Mesendoderm (in vitro differentiated cells): ENCODE measurements around the gene AKAP8.

Experiments used
- DNase-seq: peaks from one replicate; pipeline ENCODE4 v3.0.0; 2013
- H2AK5ac ChIP-seq: 2 replicates; pipeline ENCODE4 v1.6.1; 2013; ENCODE audit warnings: low read length, inconsistent platforms
- H2BK120ac ChIP-seq: 2 replicates; pipeline ENCODE4 v1.6.1; 2013; ENCODE audit warnings: low read depth, mild to moderate bottlenecking, low read length, moderate library complexity, mixed read lengths
- H2BK15ac ChIP-seq: replicated peaks from 2 replicates; pipeline ENCODE4 v1.6.1; 2013; ENCODE audit warnings: low read depth, mild to moderate bottlenecking, moderate library complexity
- H2BK5ac ChIP-seq: 2 replicates; pipeline ENCODE4 v1.6.1; 2013; ENCODE audit warnings: low read length, inconsistent platforms
- H3K18ac ChIP-seq: 2 replicates; pipeline ENCODE4 v1.6.1; 2013; ENCODE audit warnings: mild to moderate bottlenecking, low read length, mixed read lengths
- H3K23ac ChIP-seq: one replicate; pipeline ENCODE4 v1.6.1; 2013; ENCODE audit warnings: low read length
- H3K27ac ChIP-seq: 2 replicates; pipeline ENCODE4 v1.5.1; 2013; ENCODE audit warnings: low read depth, mild to moderate bottlenecking, inconsistent platforms, low read length, moderate library complexity
- H3K27me3 ChIP-seq: 2 replicates; pipeline ENCODE4 v1.6.1; 2013; ENCODE audit warnings: low read length, control low read depth, mild to moderate bottlenecking, inconsistent platforms; ENCODE audit not compliant: insufficient read depth, poor library complexity
- H3K36me3 ChIP-seq: 2 replicates; pipeline ENCODE4 v1.6.1; 2013; ENCODE audit warnings: low read length, inconsistent platforms; ENCODE audit not compliant: control insufficient read depth, insufficient read depth
- H3K4ac ChIP-seq: one replicate; pipeline ENCODE4 v1.6.1; 2013; ENCODE audit warnings: low read depth, mild to moderate bottlenecking, low read length, moderate library complexity
- H3K4me1 ChIP-seq: 2 replicates; pipeline ENCODE4 v1.6.1; 2013; ENCODE audit warnings: low read depth, low read length, inconsistent platforms; ENCODE audit not compliant: control insufficient read depth
- H3K4me2 ChIP-seq: 2 replicates; pipeline ENCODE4 v1.6.1; 2013; ENCODE audit warnings: low read length
- H3K4me3 ChIP-seq: 2 replicates; pipeline ENCODE4 v1.5.1; 2013; ENCODE audit warnings: mild to moderate bottlenecking, low read length
- H3K56ac ChIP-seq: one replicate; pipeline ENCODE4 v1.6.1; 2013; ENCODE audit warnings: low read length
- H3K79me1 ChIP-seq: 2 replicates; pipeline ENCODE4 v1.6.1; 2013; ENCODE audit warnings: low read length, inconsistent platforms
- H3K79me2 ChIP-seq: 2 replicates; pipeline ENCODE4 v1.6.1; 2013; ENCODE audit warnings: mild to moderate bottlenecking, low read length; ENCODE audit not compliant: control insufficient read depth, insufficient read depth
- H3K9ac ChIP-seq: 2 replicates; pipeline ENCODE4 v1.6.1; 2013; ENCODE audit warnings: low read length, inconsistent platforms
- H4K5ac ChIP-seq: one replicate; pipeline ENCODE4 v1.6.1; 2013; ENCODE audit warnings: low read length
- H4K8ac ChIP-seq: one replicate; pipeline ENCODE4 v1.6.1; 2013; ENCODE audit warnings: low read depth, mild to moderate bottlenecking, control low read depth, low read length, moderate library complexity
- WGBS: extraction: QIAGEN DNeasy Blood & Tissue Kit; methylation state at CpG from one replicate; pipeline ENCODE4 v1.1.7; 2013; ENCODE audit warnings: low lambda C conversion rate, missing lambda C conversion rate; ENCODE audit not compliant: insufficient coverage; ENCODE audit errors: extremely low coverage; 5-methylcytosine and 5-hydroxymethylcytosine counted together

Gene AKAP8

DNA sequence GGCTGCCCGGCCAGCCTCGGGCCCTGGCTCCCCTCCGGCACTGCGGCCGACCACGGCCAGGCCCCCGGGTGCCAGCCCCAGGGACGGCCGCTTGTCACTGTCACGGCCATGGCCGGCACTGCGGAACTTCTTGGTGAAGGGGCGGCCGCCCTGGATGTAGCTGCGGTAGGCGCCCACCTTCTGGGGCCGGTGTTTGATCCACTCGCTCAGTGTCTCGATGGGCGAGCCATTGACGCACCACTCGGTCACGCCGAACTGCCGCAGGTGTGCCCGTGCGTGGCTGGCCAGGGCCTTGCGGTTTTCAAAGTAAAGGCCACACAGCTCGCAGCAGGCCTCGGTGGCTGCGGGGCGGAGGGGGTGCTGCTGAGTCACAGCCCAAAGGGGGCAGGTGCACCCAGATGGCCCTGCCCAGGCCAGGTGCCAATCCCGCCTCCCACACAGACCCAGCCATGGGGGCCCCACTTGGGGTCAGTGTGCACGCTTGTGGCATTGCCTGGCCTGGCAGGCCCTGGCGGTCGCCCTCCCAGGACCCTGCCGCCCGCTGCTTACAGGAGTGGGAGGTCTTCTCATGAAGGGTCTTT is 45.2 kb upstream of the AKAP8 start:
- DNase-seq = no peak
- H3K4me3 ChIP-seq = no peak overlapping the region
- no peak overlapping the region for H3K4me2 ChIP-seq
- no CpG with 5 or more reads among the region's 38 CpGs for WGBS
- no peak overlapping the region for H2AK5ac ChIP-seq
- no peak overlapping the region for H4K8ac ChIP-seq
- peaks cover 3% of the 10 kb centered on the region for H3K79me2 ChIP-seq
- H3K9ac ChIP-seq = no peak overlapping the region
- H3K27me3 ChIP-seq = no peaks in the 10 kb centered on the region
- no peak overlapping the region for H3K56ac ChIP-seq
- no peak overlapping the region for H2BK5ac ChIP-seq
- no peak overlapping the region for H3K18ac ChIP-seq
- no peak overlapping the region for H2BK120ac ChIP-seq
- no peak overlapping the region for H3K4ac ChIP-seq
- no peak overlapping the region for H2BK15ac ChIP-seq
- no peak overlapping the region for H3K23ac ChIP-seq
- H4K5ac ChIP-seq = no peak overlapping the region
- no peak overlapping the region for H3K27ac ChIP-seq
- peaks cover 4% of the 10 kb centered on the region for H3K79me1 ChIP-seq
- no peaks in the 10 kb centered on the region for H3K4me1 ChIP-seq
- peaks cover 16% of the 10 kb centered on the region for H3K36me3 ChIP-seq

DNA sequence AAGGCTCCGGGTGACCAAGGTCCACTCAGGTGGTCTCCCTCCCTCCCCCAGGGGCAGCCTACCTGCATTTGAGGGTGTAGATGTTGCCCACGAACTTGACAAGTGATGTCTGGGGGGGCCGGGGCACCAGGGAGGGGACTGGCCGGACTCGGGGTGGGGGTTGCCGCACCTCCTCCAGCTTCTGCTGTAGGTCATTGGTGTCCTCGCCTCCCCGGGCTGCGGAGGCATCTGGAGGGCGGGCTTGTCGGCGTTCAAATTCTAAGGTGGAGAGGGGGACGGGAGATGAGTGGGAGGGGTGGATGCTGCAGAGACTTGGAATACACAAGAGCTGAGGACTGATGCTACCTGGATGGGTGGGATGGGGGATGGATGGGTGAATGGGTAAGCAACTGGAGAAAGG is 44.5 kb upstream of the AKAP8 start:
- Histone ChIP-seq H2BK120ac (no peak overlapping the region), H3K79me2 (peaks cover 2% of the 10 kb centered on the region), H3K23ac (no peak overlapping the region), H3K79me1 (peaks cover 3% of the 10 kb centered on the region), H3K27ac (no peak overlapping the region), H3K36me3 (peaks cover 16% of the 10 kb centered on the region), H3K4me1 (no peaks in the 10 kb centered on the region), H2BK15ac (no peak overlapping the region), H3K4me2 (no peak overlapping the region), H3K56ac (no peak overlapping the region), H2BK5ac (no peak overlapping the region), H3K9ac (no peak overlapping the region), H3K4ac (no peak overlapping the region), H3K18ac (no peak overlapping the region), H3K27me3 (no peaks in the 10 kb centered on the region), H2AK5ac (no peak overlapping the region), H3K4me3 (no peak overlapping the region), H4K8ac (no peak overlapping the region), H4K5ac (no peak overlapping the region)
- WGBS = no CpG with 5 or more reads among the region's 13 CpGs
- DNase-seq = no peak

DNA sequence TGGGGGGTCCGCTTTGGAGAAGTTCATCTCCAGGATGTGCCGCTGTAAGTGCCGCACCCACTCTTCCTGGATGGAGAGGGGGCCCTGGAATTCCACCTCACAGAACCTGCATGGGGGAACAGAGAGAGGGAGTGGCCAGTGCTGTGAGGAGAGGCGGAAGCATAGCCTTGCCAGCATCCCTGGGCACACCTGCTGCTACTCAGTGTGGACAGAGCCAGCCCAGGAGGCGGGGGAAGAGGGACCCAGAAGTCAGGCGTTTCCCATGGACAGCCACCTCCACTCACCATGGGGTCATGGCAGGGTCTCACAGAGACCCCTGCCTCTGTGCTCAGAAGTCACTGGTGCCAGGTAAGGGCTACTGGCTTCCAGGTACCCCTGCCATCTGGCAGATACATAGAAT is 43.5 kb upstream of the AKAP8 start:
- Histone ChIP-seq H4K8ac (no peak overlapping the region), H4K5ac (no peak overlapping the region), H2AK5ac (no peak overlapping the region), H3K27me3 (no peaks in the 10 kb centered on the region), H3K9ac (no peak overlapping the region), H3K18ac (no peak overlapping the region), H3K23ac (no peak overlapping the region), H2BK15ac (no peak overlapping the region), H3K79me1 (no peaks in the 10 kb centered on the region), H2BK5ac (no peak overlapping the region), H3K56ac (no peak overlapping the region), H3K27ac (no peak overlapping the region), H3K79me2 (peaks cover 6% of the 10 kb centered on the region), H3K4me3 (no peak overlapping the region), H3K36me3 (peaks cover 16% of the 10 kb centered on the region), H2BK120ac (no peak overlapping the region), H3K4ac (no peak overlapping the region), H3K4me2 (no peak overlapping the region), H3K4me1 (no peaks in the 10 kb centered on the region)
- no peak for DNase-seq
- no CpG with 5 or more reads among the region's 6 CpGs for WGBS

DNA sequence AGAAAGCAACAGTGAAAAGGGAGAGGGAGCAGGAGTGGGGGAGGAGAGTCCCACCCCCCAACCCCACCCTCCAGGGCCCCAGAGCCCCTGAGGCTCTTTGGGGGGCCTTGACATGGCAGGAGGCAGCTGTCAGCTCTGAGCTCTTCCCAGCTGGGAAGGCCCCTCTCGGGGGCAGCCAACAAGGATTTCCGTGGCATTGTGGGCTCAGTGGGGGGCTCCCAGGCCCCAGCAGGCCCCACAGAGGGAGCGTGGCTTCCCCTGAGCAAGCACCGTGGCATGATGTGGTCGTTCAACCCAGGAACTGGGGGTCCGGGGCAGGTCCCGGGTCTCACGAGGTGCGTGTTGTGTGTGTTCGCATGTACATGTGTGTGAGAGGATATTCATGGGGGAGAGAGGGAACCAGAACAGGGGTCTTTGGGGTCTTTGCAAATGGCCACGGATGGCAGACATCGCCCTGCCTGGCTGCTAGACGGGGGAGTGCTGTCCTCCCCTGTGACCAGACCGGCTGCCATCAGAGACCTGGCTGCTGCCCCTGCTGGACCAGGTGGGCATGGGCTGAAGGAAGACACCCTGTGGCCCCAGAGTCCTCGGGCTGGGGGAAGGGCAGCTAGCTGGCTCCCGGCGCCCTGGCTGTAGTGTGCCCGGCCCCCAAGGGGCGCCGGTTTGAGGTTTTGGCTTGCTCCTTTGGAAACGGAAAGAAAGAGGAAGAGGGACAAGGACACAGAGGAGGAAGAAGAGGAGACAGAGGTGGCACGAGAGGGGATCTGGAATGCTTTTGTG is 42.9 kb upstream of the AKAP8 start:
- H3K9ac ChIP-seq = no peak overlapping the region
- H3K79me1 ChIP-seq = no peaks in the 10 kb centered on the region
- H3K4me2 ChIP-seq = no peak overlapping the region
- no peaks in the 10 kb centered on the region for H3K27me3 ChIP-seq
- H3K56ac ChIP-seq = no peak overlapping the region
- H3K23ac ChIP-seq = no peak overlapping the region
- H3K36me3 ChIP-seq = peaks cover 16% of the 10 kb centered on the region
- H3K4me3 ChIP-seq = no peak overlapping the region
- H2BK5ac ChIP-seq = no peak overlapping the region
- H3K27ac ChIP-seq = no peak overlapping the region
- DNase-seq = no peak
- peaks cover 1% of the 10 kb centered on the region for H3K4me1 ChIP-seq
- no peak overlapping the region for H2BK120ac ChIP-seq
- no peak overlapping the region for H4K5ac ChIP-seq
- H3K79me2 ChIP-seq = peaks cover 13% of the 10 kb centered on the region
- no peak overlapping the region for H3K4ac ChIP-seq
- no peak overlapping the region for H2AK5ac ChIP-seq
- WGBS = no CpG with 5 or more reads among the region's 22 CpGs
- H4K8ac ChIP-seq = no peak overlapping the region
- no peak overlapping the region for H3K18ac ChIP-seq
- H2BK15ac ChIP-seq = no peak overlapping the region

DNA sequence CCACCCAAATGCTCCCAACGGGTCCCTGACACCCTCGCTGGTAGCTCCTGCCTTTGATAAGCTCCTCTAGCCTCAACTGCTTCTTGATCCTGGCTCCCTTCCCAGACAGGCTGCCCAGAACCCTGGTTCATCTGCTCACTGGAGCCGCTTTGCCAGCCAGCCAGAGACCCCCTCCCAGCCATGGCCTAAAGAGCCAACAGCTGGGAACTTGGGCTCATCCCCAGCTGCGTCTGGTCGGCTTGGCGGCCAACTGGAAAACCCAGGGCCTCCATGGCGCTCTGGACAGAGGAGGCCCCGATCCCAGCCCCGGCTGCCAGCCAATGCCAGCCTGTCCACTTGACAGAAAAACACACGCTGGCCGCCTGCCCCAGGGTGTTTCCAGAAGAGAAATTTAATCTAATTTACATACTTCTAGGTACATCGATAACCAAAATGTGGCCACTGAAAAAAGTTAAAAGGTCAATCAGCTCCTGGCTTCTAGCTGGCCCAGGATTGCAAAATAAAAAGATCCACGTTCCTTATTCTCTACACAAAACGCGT is 42.2 kb upstream of the AKAP8 start:
- Histone ChIP-seq H3K18ac (no peak overlapping the region), H3K27ac (no peak overlapping the region), H3K79me2 (peaks cover 20% of the 10 kb centered on the region), H2BK5ac (no peak overlapping the region), H2BK120ac (no peak overlapping the region), H3K4me1 (peaks cover 3% of the 10 kb centered on the region), H3K4me2 (no peak overlapping the region), H3K27me3 (no peaks in the 10 kb centered on the region), H3K4ac (no peak overlapping the region), H3K56ac (no peak overlapping the region), H3K79me1 (no peaks in the 10 kb centered on the region), H3K23ac (no peak overlapping the region), H4K5ac (no peak overlapping the region), H3K36me3 (peaks cover 15% of the 10 kb centered on the region), H3K9ac (no peak overlapping the region), H2AK5ac (no peak overlapping the region), H4K8ac (no peak overlapping the region), H2BK15ac (no peak overlapping the region), H3K4me3 (no peak overlapping the region)
- no peak for DNase-seq
- WGBS = no CpG with 5 or more reads among the region's 15 CpGs
